GM19025 (cell line): Measurements from ENCODE around the gene HDAC4.

ENCODE experiments used
- ATAC-seq: cut with Tn5 transposase; IDR thresholded peaks from one replicate; pipeline ENCODE4 v1.9.1; 2021; ENCODE audit warnings: mild to moderate bottlenecking, low read depth, moderate library complexity; ENCODE audit not compliant: unreplicated experiment

HDAC4 gene

GRCh38 chr2:239260546-239261327 is 140.1 kb downstream of the HDAC4 start:
- ATAC-seq, result no peak

GRCh38 chr2:239259603-239260298 is 141.1 kb downstream of the HDAC4 start:
- ATAC-seq, result no peak

- ATAC-seq, result no peak
Measured at GRCh38 chr2:239259173-239259572, 141.6 kb downstream of the HDAC4 start.

GRCh38 chr2:239258248-239258647 is 142.6 kb downstream of the HDAC4 start:
- ATAC-seq, result no peak

- no peak for ATAC-seq
Measured at GRCh38 chr2:239257511-239257937, 143.3 kb downstream of the HDAC4 start.

- ATAC-seq, result no peak
Measured at GRCh38 chr2:239256350-239256743, 144.5 kb downstream of the HDAC4 start.

GRCh38 chr2:239255628-239256349 is 145.0 kb downstream of the HDAC4 start:
- no peak for ATAC-seq

- no peak for ATAC-seq
Measured at GRCh38 chr2:239255218-239255617, 145.6 kb downstream of the HDAC4 start.

GRCh38 chr2:239253701-239254436 is 147.0 kb downstream of the HDAC4 start:
- ATAC-seq, result no peak

GRCh38 chr2:239253264-239253663 is 147.6 kb downstream of the HDAC4 start:
- no peak for ATAC-seq

GRCh38 chr2:239252801-239253200 is 148.0 kb downstream of the HDAC4 start:
- ATAC-seq, result no peak

GRCh38 chr2:239252393-239252792 is 148.4 kb downstream of the HDAC4 start:
- ATAC-seq, result no peak

GRCh38 chr2:239251971-239252370 is 148.8 kb downstream of the HDAC4 start:
- ATAC-seq, result no peak

GRCh38 chr2:239250216-239251081 is 150.4 kb downstream of the HDAC4 start:
- no peak for ATAC-seq

- ATAC-seq, result no peak
Measured at GRCh38 chr2:239249776-239250175, 151.0 kb downstream of the HDAC4 start.

- ATAC-seq, result no peak
Measured at GRCh38 chr2:239249048-239249447, 151.8 kb downstream of the HDAC4 start.

- ATAC-seq, result no peak
Measured at GRCh38 chr2:239247401-239248245, 153.2 kb downstream of the HDAC4 start.

GRCh38 chr2:239246723-239247122 is 154.1 kb downstream of the HDAC4 start:
- no peak for ATAC-seq
